GM12892 (cell line): ENCODE results near the gene PEX7.

Experiments used
- POLR2A ChIP-seq: IDR thresholded peaks from 2 replicates; pipeline ENCODE4 v1.6.1; 2011; ENCODE audit warnings: low read depth, low read length, control low read depth
- POLR2AphosphoS5 ChIP-seq: IDR thresholded peaks from 2 replicates; pipeline ENCODE4 v1.6.1; 2011; ENCODE audit warnings: low read depth, low read length, control low read depth

- TF ChIP-seq POLR2A = no peak
- TF ChIP-seq POLR2AphosphoS5 = no peak
These were observed 70.8 kb downstream of the PEX7 start for GRCh38 chr6:136893187-136893586.
